Loucy (cell line): ENCODE results near the gene PRR15.

Experiments used
- H2AFZ ChIP-seq: fragments of 200-600 bp; sonication (generic); 2 replicates; pipeline ENCODE4 v1.6.0; 2016; ENCODE audit warnings: antibody characterized with exemption, mild to moderate bottlenecking, low read length, moderate library complexity
- H3F3A ChIP-seq: fragments of 200-600 bp; 2 replicates; pipeline ENCODE4 v1.6.0; 2016; ENCODE audit warnings: antibody characterized with exemption, low read depth, mild to moderate bottlenecking
- H3K27me3 ChIP-seq: fragments of 200-600 bp; sonication (generic); 2 replicates; pipeline ENCODE4 v1.6.1; 2014; ENCODE audit warnings: low read length, mild to moderate bottlenecking; ENCODE audit not compliant: insufficient read depth, poor library complexity, severe bottlenecking
- H3K36me3 ChIP-seq: fragments of 200-600 bp; sonication (generic); 2 replicates; pipeline ENCODE4 v1.6.1; 2016; ENCODE audit warnings: low read length; ENCODE audit not compliant: insufficient read depth
- H3K4me1 ChIP-seq: fragments of 200-600 bp; sonication (generic); 2 replicates; pipeline ENCODE4 v1.5.1; 2014; ENCODE audit warnings: low read length, mild to moderate bottlenecking; ENCODE audit not compliant: insufficient read depth, poor library complexity, severe bottlenecking
- H3K4me2 ChIP-seq: fragments of 200-600 bp; sonication (generic); 2 replicates; pipeline ENCODE4 v1.6.0; 2014; ENCODE audit warnings: antibody characterized with exemption, low read length, low read depth, mild to moderate bottlenecking; ENCODE audit not compliant: poor library complexity, severe bottlenecking
- H3K4me3 ChIP-seq: fragments of 200-600 bp; sonication (generic); 2 replicates; pipeline ENCODE4 v1.5.1; 2014; ENCODE audit warnings: low read length, mild to moderate bottlenecking, mixed read lengths; ENCODE audit not compliant: poor library complexity, severe bottlenecking
- H3K79me2 ChIP-seq: fragments of 200-600 bp; sonication (generic); 2 replicates; pipeline ENCODE4 v1.6.1; 2014; ENCODE audit warnings: low read length; ENCODE audit not compliant: insufficient read depth
- H3K9ac ChIP-seq: fragments of 200-600 bp; sonication (generic); 2 replicates; pipeline ENCODE4 v1.6.0; 2014; ENCODE audit warnings: mild to moderate bottlenecking, low read depth, low read length, moderate library complexity; ENCODE audit not compliant: poor library complexity, severe bottlenecking
- H3K9me2 ChIP-seq: fragments of 200-600 bp; sonication (generic); replicated peaks from 2 replicates; pipeline ENCODE4 v1.6.1; 2016; ENCODE audit warnings: low read depth, low read length, mixed read lengths
- H3K9me3 ChIP-seq: fragments of 200-600 bp; sonication (generic); 2 replicates; pipeline ENCODE4 v1.6.1; 2014; ENCODE audit warnings: mild to moderate bottlenecking, antibody characterized with exemption, low read length, low read depth; ENCODE audit not compliant: insufficient read depth
- H4K20me1 ChIP-seq: fragments of 200-600 bp; sonication (generic); 2 replicates; pipeline ENCODE4 v1.6.0; 2014; ENCODE audit warnings: antibody characterized with exemption, low read length, mild to moderate bottlenecking; ENCODE audit not compliant: insufficient read depth, poor library complexity, severe bottlenecking
- CTCF ChIP-seq: fragments of 200-600 bp; sonication (generic); conservative IDR thresholded peaks from 2 replicates; pipeline ENCODE4 v1.5.1; 2014; ENCODE audit warnings: mild to moderate bottlenecking, antibody characterized with exemption, low read length
- EZH2phosphoT487 ChIP-seq: fragments of 200-600 bp; IDR thresholded peaks from 2 replicates; pipeline ENCODE4 v1.6.1; 2018; ENCODE audit warnings: antibody characterized with exemption, mild to moderate bottlenecking, moderate library complexity, borderline replicate concordance

PRR15 gene

GRCh38 chr7:29599026-29599425 is 35.4 kb downstream of the PRR15 start:
- Histone ChIP-seq H3K9me2 (no peaks in the 10 kb centered on the region), H4K20me1 (no peaks in the 10 kb centered on the region), H3F3A (no peaks in the 10 kb centered on the region), H3K79me2 (no peaks in the 10 kb centered on the region), H3K27me3 (no peaks in the 10 kb centered on the region), H2AFZ (no peak overlapping the region), H3K4me2 (no peak overlapping the region), H3K4me1 (no peaks in the 10 kb centered on the region), H3K9me3 (no peaks in the 10 kb centered on the region), H3K4me3 (no peak overlapping the region), H3K36me3 (no peaks in the 10 kb centered on the region), H3K9ac (no peak overlapping the region)
- TF ChIP-seq EZH2phosphoT487: no peak
- no peak for TF ChIP-seq CTCF

GRCh38 chr7:29600661-29601060 is 37.0 kb downstream of the PRR15 start:
- Histone ChIP-seq H3F3A (no peaks in the 10 kb centered on the region), H3K4me2 (no peak overlapping the region), H3K27me3 (no peaks in the 10 kb centered on the region), H4K20me1 (no peaks in the 10 kb centered on the region), H3K79me2 (no peaks in the 10 kb centered on the region), H3K4me3 (no peak overlapping the region), H3K4me1 (no peaks in the 10 kb centered on the region), H3K9me2 (no peaks in the 10 kb centered on the region), H3K9me3 (no peaks in the 10 kb centered on the region), H2AFZ (no peak overlapping the region), H3K9ac (no peak overlapping the region), H3K36me3 (no peaks in the 10 kb centered on the region)
- no peak for TF ChIP-seq EZH2phosphoT487
- no peak for TF ChIP-seq CTCF

GRCh38 chr7:29604052-29604451 is 40.4 kb downstream of the PRR15 start:
- Histone ChIP-seq H3K4me2 (no peak overlapping the region), H3K9ac (no peak overlapping the region), H3F3A (no peaks in the 10 kb centered on the region), H4K20me1 (no peaks in the 10 kb centered on the region), H3K9me3 (no peaks in the 10 kb centered on the region), H3K79me2 (no peaks in the 10 kb centered on the region), H3K36me3 (no peaks in the 10 kb centered on the region), H2AFZ (no peak overlapping the region), H3K4me3 (no peak overlapping the region), H3K9me2 (no peaks in the 10 kb centered on the region), H3K4me1 (peaks cover 3% of the 10 kb centered on the region), H3K27me3 (no peaks in the 10 kb centered on the region)
- TF ChIP-seq EZH2phosphoT487 (no peak), CTCF (no peak)
